ENCODE results near the gene TPST2.

TPST2 gene

GRCh38 chr22:26610072-26610958 lies 20.4 kb upstream of the TPST2 start:
- no peak for FAIRE-seq

GRCh38 chr22:26609287-26609686 lies 19.4 kb upstream of the TPST2 start:
- no peak for FAIRE-seq

GRCh38 chr22:26608129-26608528 lies 18.2 kb upstream of the TPST2 start:
- no peak for FAIRE-seq

- FAIRE-seq, result no peak
Measured at GRCh38 chr22:26606611-26607010, 16.7 kb upstream of the TPST2 start.

- FAIRE-seq, result no peak
Measured at GRCh38 chr22:26604368-26604767, 14.4 kb upstream of the TPST2 start.

- no peak for FAIRE-seq
Measured at GRCh38 chr22:26602127-26602526, 12.2 kb upstream of the TPST2 start.

GRCh38 chr22:26601726-26602125 lies 11.8 kb upstream of the TPST2 start:
- no peak for FAIRE-seq

- FAIRE-seq, result no peak
Measured at GRCh38 chr22:26599505-26599904, 9.6 kb upstream of the TPST2 start.

GRCh38 chr22:26597480-26597879 lies 7.5 kb upstream of the TPST2 start:
- no peak for FAIRE-seq

- FAIRE-seq, result no peak
Measured at GRCh38 chr22:26597026-26597425, 7.1 kb upstream of the TPST2 start.

- no peak for FAIRE-seq
Measured at GRCh38 chr22:26593763-26594162, 3.8 kb upstream of the TPST2 start.

- FAIRE-seq, result no peak
Measured at GRCh38 chr22:26592421-26592891, 2.5 kb upstream of the TPST2 start.

GRCh38 chr22:26589367-26589844 lies 526 bp downstream of the TPST2 start:
- no peak for FAIRE-seq

GRCh38 chr22:26588729-26589366 lies 1.1 kb downstream of the TPST2 start:
- no peak for FAIRE-seq

GRCh38 chr22:26587991-26588613 lies 1.8 kb downstream of the TPST2 start:
- FAIRE-seq, result no peak

GRCh38 chr22:26586556-26587325 lies 3.2 kb downstream of the TPST2 start:
- FAIRE-seq, result no peak

- no peak for FAIRE-seq
Measured at GRCh38 chr22:26585104-26585790, 4.7 kb downstream of the TPST2 start.

- no peak for FAIRE-seq
Measured at GRCh38 chr22:26584010-26584409, 5.9 kb downstream of the TPST2 start.

GRCh38 chr22:26581633-26582168 lies 8.2 kb downstream of the TPST2 start:
- FAIRE-seq, result no peak

GRCh38 chr22:26581026-26581425 lies 8.9 kb downstream of the TPST2 start:
- FAIRE-seq, result no peak

- FAIRE-seq, result no peak
Measured at GRCh38 chr22:26580240-26580962, 9.5 kb downstream of the TPST2 start.
